ENCODE results near the gene CDH5.

The CDH5 gene

GRCh38 chr16:66399930-66400329 lies 33.4 kb downstream of the CDH5 start:
- Histone ChIP-seq H3K9me2 (replicated peaks; ENCODE audit: insufficient read depth, low read length) (no peaks in the 10 kb centered on the region), H4K20me1 (ENCODE audit: low read depth, low read length) (no peaks in the 10 kb centered on the region), H3K36me3 (ENCODE audit: low read length) (no peaks in the 10 kb centered on the region), H3K79me2 (ENCODE audit: insufficient read depth, low read length) (no peaks in the 10 kb centered on the region), H3F3A (ENCODE audit: insufficient read depth) (no peaks in the 10 kb centered on the region), H3K9me3 (ENCODE audit: insufficient read depth, low read length) (no peaks in the 10 kb centered on the region), H2AFZ (ENCODE audit: low read depth, low read length, severe bottlenecking) (no peak overlapping the region), H3K4me3 (ENCODE audit: insufficient read depth, low read length, poor library complexity, severe bottlenecking) (no peak overlapping the region), H3K27ac (ENCODE audit: low read depth, low read length) (no peak overlapping the region), H3K27me3 (ENCODE audit: low read length) (no peaks in the 10 kb centered on the region), H3K9ac (ENCODE audit: low read length) (no peak overlapping the region), H3K4me2 (ENCODE audit: low read depth, low read length, poor library complexity, severe bottlenecking) (no peak overlapping the region)
- TF ChIP-seq EZH2phosphoT487 (conservative IDR thresholded peaks at IDR 0.05; ENCODE audit: low read length) (no peak), CTCF (IDR thresholded peaks at IDR 0.05; ENCODE audit: insufficient read depth, low read length, poor library complexity, severe bottlenecking) (no peak)

DNA sequence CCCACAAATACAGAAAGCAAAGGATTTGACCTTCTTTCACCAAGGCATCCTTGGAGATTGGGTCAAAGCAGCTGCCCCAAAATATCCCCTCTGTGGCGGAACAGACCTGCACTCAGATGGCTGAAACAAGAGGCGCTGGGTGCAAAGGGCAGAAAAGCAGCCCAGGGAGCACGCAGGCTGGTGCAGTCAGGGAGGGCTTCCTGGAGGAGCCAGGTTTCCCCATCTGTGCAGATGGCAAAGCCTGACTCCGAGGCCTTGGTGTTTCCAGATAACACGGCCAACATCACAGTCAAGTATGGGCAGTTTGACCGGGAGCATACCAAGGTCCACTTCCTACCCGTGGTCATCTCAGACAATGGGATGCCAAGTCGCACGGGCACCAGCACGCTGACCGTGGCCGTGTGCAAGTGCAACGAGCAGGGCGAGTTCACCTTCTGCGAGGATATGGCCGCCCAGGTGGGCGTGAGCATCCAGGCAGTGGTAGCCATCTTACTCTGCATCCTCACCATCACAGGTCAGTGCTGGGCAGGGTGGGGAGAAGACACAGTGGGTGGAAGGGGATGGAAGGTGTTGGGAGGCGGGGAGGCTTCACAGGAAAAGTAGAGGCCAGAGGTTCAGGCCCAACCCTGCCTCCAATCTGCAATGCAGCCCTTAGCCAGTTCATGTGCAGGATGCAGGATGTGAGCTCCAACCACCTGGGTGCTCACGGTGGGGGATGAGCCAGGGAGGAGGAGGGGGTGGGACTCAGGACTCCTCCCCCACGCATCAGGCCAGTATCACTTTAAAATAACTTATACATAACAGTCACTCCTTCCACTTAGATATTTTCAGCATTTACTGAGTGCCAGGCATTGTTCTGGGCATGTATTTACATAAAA lies 34.3 kb downstream of the CDH5 start:
- no peaks in the 10 kb centered on the region for H3K9me3 ChIP-seq (ENCODE audit: insufficient read depth, low read length)
- no peaks in the 10 kb centered on the region for H3K79me2 ChIP-seq (ENCODE audit: insufficient read depth, low read length)
- H3K9me2 ChIP-seq (replicated peaks; ENCODE audit: insufficient read depth, low read length): no peaks in the 10 kb centered on the region
- no peaks in the 10 kb centered on the region for H4K20me1 ChIP-seq (ENCODE audit: low read depth, low read length)
- no peak overlapping the region for H2AFZ ChIP-seq (ENCODE audit: low read depth, low read length, severe bottlenecking)
- no peaks in the 10 kb centered on the region for H3K27me3 ChIP-seq (ENCODE audit: low read length)
- TF ChIP-seq EZH2phosphoT487 (conservative IDR thresholded peaks at IDR 0.05; ENCODE audit: low read length): no peak
- no peak for TF ChIP-seq CTCF (IDR thresholded peaks at IDR 0.05; ENCODE audit: insufficient read depth, low read length, poor library complexity, severe bottlenecking)
- H3K4me2 ChIP-seq (ENCODE audit: low read depth, low read length, poor library complexity, severe bottlenecking): no peak overlapping the region
- H3K9ac ChIP-seq (ENCODE audit: low read length): no peak overlapping the region
- H3K4me3 ChIP-seq (ENCODE audit: insufficient read depth, low read length, poor library complexity, severe bottlenecking): no peak overlapping the region
- no peaks in the 10 kb centered on the region for H3F3A ChIP-seq (ENCODE audit: insufficient read depth)
- H3K27ac ChIP-seq (ENCODE audit: low read depth, low read length): no peak overlapping the region
- no peaks in the 10 kb centered on the region for H3K36me3 ChIP-seq (ENCODE audit: low read length)

- no peaks in the 10 kb centered on the region for H3K27me3 ChIP-seq (ENCODE audit: low read length)
- no peak overlapping the region for H2AFZ ChIP-seq (ENCODE audit: low read depth, low read length, severe bottlenecking)
- no peaks in the 10 kb centered on the region for H3K36me3 ChIP-seq (ENCODE audit: low read length)
- H3K27ac ChIP-seq (ENCODE audit: low read depth, low read length): no peak overlapping the region
- H3K9ac ChIP-seq (ENCODE audit: low read length): no peak overlapping the region
- H4K20me1 ChIP-seq (ENCODE audit: low read depth, low read length): no peaks in the 10 kb centered on the region
- no peaks in the 10 kb centered on the region for H3K9me3 ChIP-seq (ENCODE audit: insufficient read depth, low read length)
- no peaks in the 10 kb centered on the region for H3K9me2 ChIP-seq (replicated peaks; ENCODE audit: insufficient read depth, low read length)
- no peak overlapping the region for H3K4me2 ChIP-seq (ENCODE audit: low read depth, low read length, poor library complexity, severe bottlenecking)
- H3K79me2 ChIP-seq (ENCODE audit: insufficient read depth, low read length): no peaks in the 10 kb centered on the region
- TF ChIP-seq CTCF (IDR thresholded peaks at IDR 0.05; ENCODE audit: insufficient read depth, low read length, poor library complexity, severe bottlenecking): no peak
- no peak for TF ChIP-seq EZH2phosphoT487 (conservative IDR thresholded peaks at IDR 0.05; ENCODE audit: low read length)
- no peak overlapping the region for H3K4me3 ChIP-seq (ENCODE audit: insufficient read depth, low read length, poor library complexity, severe bottlenecking)
- no peaks in the 10 kb centered on the region for H3F3A ChIP-seq (ENCODE audit: insufficient read depth)
Measured at GRCh38 chr16:66401610-66402009, 35.1 kb downstream of the CDH5 start.

Data from SU-DHL-6 (cell line).